Endothelial cell of umbilical vein (primary cell): ENCODE data around the gene C17orf107. TPM values are rescaled to one million over a fixed set of nuclear protein-coding genes. Genes with fewer than 3 reads are reported as not detected.

Source experiments
- BruUV-seq: library from RNA; stranded (reverse); fragments of 400-500 nt; replicated peaks from 2 replicates; lab custom pipeline; 2021; lab: Mats Ljungman, UMichigan
- CTCF ChIA-PET: fragments of 300-600, 350-600 bp; sonication (Branson Sonifier 250); formaldehyde crosslinking; loops from one replicate; lab custom pipeline; 2021; ENCODE audit warnings: antibody characterized with exemption, inconsistent platforms; lab: Charles Lee
- POLR2A ChIA-PET: fragments of 300-600, 350-600 bp; sonication (Branson Sonifier 250); formaldehyde crosslinking; loops from one replicate; lab custom pipeline; 2021; ENCODE audit warnings: antibody characterized with exemption, inconsistent platforms; lab: Charles Lee
- DNase-seq: peaks from one replicate; pipeline ENCODE4 v3.0.0-alpha.2; 2011; ENCODE audit warnings: low read depth, low spot score
- FAIRE-seq: peaks from 2 replicates; lab custom pipeline; 2011; peaks lifted over from hg19 to GRCh38; lab: Jason Lieb, UNC
- H2AFZ ChIP-seq: 2 replicates; pipeline ENCODE4 v1.6.0; 2012; ENCODE audit warnings: low read depth, low read length, control low read depth, inconsistent platforms
- H3K27ac ChIP-seq: 2 replicates; pipeline ENCODE4 v1.5.1; 2011; ENCODE audit warnings: low read depth, mild to moderate bottlenecking, control low read depth, low read length, moderate library complexity; ENCODE audit not compliant: insufficient read depth
- H3K27me3 ChIP-seq, 2 experiments: 2 replicates each; pipeline versions ENCODE4 v1.6.0 to v1.6.1; 2011; ENCODE audit warnings: low read length in 2 of 2, mixed read lengths in 1 of 2; ENCODE audit not compliant: control insufficient read depth in 2 of 2, insufficient read depth in 2 of 2
- H3K36me3 ChIP-seq, 2 experiments: 2 replicates in 1 of 2; 3 replicates in 1 of 2; pipeline ENCODE4 v1.5.1; 2011; ENCODE audit warnings: low read length in 2 of 2, mild to moderate bottlenecking in 1 of 2, moderate library complexity in 1 of 2; ENCODE audit not compliant: control insufficient read depth in 2 of 2, insufficient read depth in 2 of 2; ENCODE audit errors: extremely low read depth in 1 of 2
- H3K4me1 ChIP-seq: 3 replicates; pipeline ENCODE4 v1.5.1; 2011; ENCODE audit warnings: mild to moderate bottlenecking, low read length; ENCODE audit not compliant: control insufficient read depth, insufficient read depth; ENCODE audit errors: extremely low read depth
- H3K4me2 ChIP-seq: 2 replicates; pipeline ENCODE4 v1.6.1; 2011; ENCODE audit warnings: low read length, control low read depth, mixed read lengths; ENCODE audit not compliant: insufficient read depth
- H3K4me3 ChIP-seq, 3 experiments: fragments of 200-600 bp in 1 of 3; sonication (generic), shearing (Covaris generic) in 1 of 3; replicated peaks in 1 of 3; 2 replicates each; pipeline ENCODE4 v1.5.1; 2011 to 2016; ENCODE audit warnings: control low read depth in 3 of 3, low read length in 3 of 3, mild to moderate bottlenecking in 2 of 3, inconsistent platforms in 1 of 3, low read depth in 1 of 3, moderate library complexity in 1 of 3; ENCODE audit not compliant: insufficient read depth in 1 of 3
- H3K79me2 ChIP-seq: 2 replicates; pipeline ENCODE4 v1.6.0; 2012; ENCODE audit warnings: low read length, inconsistent platforms; ENCODE audit not compliant: control insufficient read depth, insufficient read depth
- H3K9ac ChIP-seq: replicated peaks from 2 replicates; pipeline ENCODE3; 2011; ENCODE audit warnings: low read length, control low read depth; ENCODE audit not compliant: insufficient read depth; ENCODE audit errors: extremely low read depth
- H3K9me1 ChIP-seq: replicated peaks from 3 replicates; pipeline ENCODE4 v1.6.0; 2011; ENCODE audit warnings: mild to moderate bottlenecking, low read length; ENCODE audit not compliant: control insufficient read depth, insufficient read depth; ENCODE audit errors: extremely low read depth
- H3K9me3 ChIP-seq: replicated peaks from 2 replicates; pipeline ENCODE4 v1.5.1; 2012; ENCODE audit warnings: low read length, inconsistent platforms; ENCODE audit not compliant: control insufficient read depth, insufficient read depth
- H4K20me1 ChIP-seq: replicated peaks from 2 replicates; pipeline ENCODE3; 2011; ENCODE audit warnings: mild to moderate bottlenecking, low read length; ENCODE audit not compliant: control insufficient read depth, insufficient read depth; ENCODE audit errors: extremely low read depth
- EZH2 ChIP-seq: IDR thresholded peaks from 2 replicates; pipeline ENCODE4 v1.6.1; 2012; ENCODE audit warnings: borderline replicate concordance, low read depth, mild to moderate bottlenecking, moderate library complexity, low read length, inconsistent platforms; ENCODE audit not compliant: severe bottlenecking
- MYC ChIP-seq: IDR thresholded peaks from one replicate; pipeline ENCODE4 v1.6.1; 2011; ENCODE audit warnings: mild to moderate bottlenecking, low read depth, low read length
- POLR2A ChIP-seq: IDR thresholded peaks from 2 replicates; pipeline ENCODE4 v1.6.1; 2012; ENCODE audit warnings: low read depth, mild to moderate bottlenecking, control low read depth, low read length
- POLR2AphosphoS5 ChIP-seq: IDR thresholded peaks from 2 replicates; pipeline ENCODE4 v1.6.1; 2012; ENCODE audit warnings: low read depth, mild to moderate bottlenecking, control low read depth, low read length, moderate library complexity; ENCODE audit not compliant: insufficient read depth
- dilution Hi-C: fragments of 300-500 bp; cut with MboI; formaldehyde crosslinking; loops from one replicate; pipeline ENCODE4 v1.15.0; 2019; ENCODE audit warnings: low sequenced_read_pairs; ENCODE audit not compliant: extremely low pct_ligation_motif_present
- intact Hi-C: fragments of 100-400 bp; cut with micrococcal nuclease; formaldehyde crosslinking; loops from one replicate; pipeline ENCODE4 v1.10.0; 2022
- polyA plus RNA-seq, 4 experiments: library from polyadenylated mRNA; depleted of rRNA in 3 of 4; stranded (reverse) in 3 of 4; unstranded in 1 of 4; fragments of >200 nt; gene quantifications; 2 replicates each; pipeline versions ENCODE4 v1.2.1 to v1.2.3, GENCODE V29; 2011 to 2012; ENCODE audit warnings: missing spikeins in 1 of 4
- total RNA-seq: library from RNA; stranded (reverse); gene quantifications from 2 replicates; pipeline ENCODE4 v1.2.3, GENCODE V29; 2021
- TF ChIP-seq, protein P1 (sequence below), 2 donors: IDR thresholded peaks; 1 replicate in 1 of 2; 2 replicates in 1 of 2; pipeline ENCODE4 v1.5.1; 2011; ENCODE audit warnings: low read length in 2 of 2, mild to moderate bottlenecking in 2 of 2, moderate library complexity in 2 of 2, control low read depth in 1 of 2, inconsistent platforms in 1 of 2, low read depth in 1 of 2; ENCODE audit not compliant: insufficient read depth in 1 of 2; ENCODE audit errors: extremely low read depth in 1 of 2
- TF ChIP-seq, protein P2 (sequence below): IDR thresholded peaks from 2 replicates; pipeline ENCODE4 v1.6.1; 2011; ENCODE audit not compliant: insufficient read depth, insufficient read length

The C17orf107 gene
- total and polyA plus RNA-seq, 2 donors (not counting 3 experiments of a cell fraction or from before 2014, with no cell fraction given): 0.68 to 1.0 TPM

DNA sequence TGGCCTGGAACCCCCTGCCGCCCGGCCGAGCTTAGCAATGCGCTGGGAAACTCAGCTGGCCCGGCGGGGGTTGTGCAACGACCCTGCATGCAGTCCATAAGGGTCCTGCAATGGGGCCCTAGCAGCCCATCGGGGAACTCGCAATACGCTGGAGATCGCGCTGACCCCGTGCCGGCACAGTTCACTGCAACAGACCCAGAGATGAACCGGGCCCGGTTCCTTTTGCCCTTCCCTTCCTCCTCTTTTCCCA is 40.1 kb downstream of the C17orf107 start:
- Histone ChIP-seq H3K9me1 (no peaks in the 10 kb centered on the region), H3K4me1 (peaks cover 19% of the 10 kb centered on the region), H3K27ac (peak overlapping the region; percentile 81), H3K4me3 (peak overlapping the region; percentile 45 to 84 (median 77)), H2AFZ (peak overlapping the region; percentile 40), H3K79me2 (peaks cover 54% of the 10 kb centered on the region), H3K4me2 (peak overlapping the region; percentile 89), H3K9ac (peak overlapping the region; percentile 88), H3K9me3 (no peaks in the 10 kb centered on the region), H3K36me3 (peaks cover 8 to 33% of the 10 kb centered on the region in 2 experiments), H4K20me1 (no peaks in the 10 kb centered on the region), H3K27me3 (no peaks in the 10 kb centered on the region)
- TF ChIP-seq MYC: no peak
- TF ChIP-seq, protein P1, sequence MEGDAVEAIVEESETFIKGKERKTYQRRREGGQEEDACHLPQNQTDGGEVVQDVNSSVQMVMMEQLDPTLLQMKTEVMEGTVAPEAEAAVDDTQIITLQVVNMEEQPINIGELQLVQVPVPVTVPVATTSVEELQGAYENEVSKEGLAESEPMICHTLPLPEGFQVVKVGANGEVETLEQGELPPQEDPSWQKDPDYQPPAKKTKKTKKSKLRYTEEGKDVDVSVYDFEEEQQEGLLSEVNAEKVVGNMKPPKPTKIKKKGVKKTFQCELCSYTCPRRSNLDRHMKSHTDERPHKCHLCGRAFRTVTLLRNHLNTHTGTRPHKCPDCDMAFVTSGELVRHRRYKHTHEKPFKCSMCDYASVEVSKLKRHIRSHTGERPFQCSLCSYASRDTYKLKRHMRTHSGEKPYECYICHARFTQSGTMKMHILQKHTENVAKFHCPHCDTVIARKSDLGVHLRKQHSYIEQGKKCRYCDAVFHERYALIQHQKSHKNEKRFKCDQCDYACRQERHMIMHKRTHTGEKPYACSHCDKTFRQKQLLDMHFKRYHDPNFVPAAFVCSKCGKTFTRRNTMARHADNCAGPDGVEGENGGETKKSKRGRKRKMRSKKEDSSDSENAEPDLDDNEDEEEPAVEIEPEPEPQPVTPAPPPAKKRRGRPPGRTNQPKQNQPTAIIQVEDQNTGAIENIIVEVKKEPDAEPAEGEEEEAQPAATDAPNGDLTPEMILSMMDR (IDR thresholded peaks at IDR 0.05; ENCODE audit: extremely low read depth in 1 of 2, insufficient read depth in 1 of 2, low read depth in 1 of 2, low read length in 2 of 2): no peak
- dilution Hi-C loops: no loop called here
- DNase-seq (no peak), FAIRE-seq (no peak)
- BruUV-seq: no TSS peak
- ChIA-PET CTCF (interaction anchor here (1.0 to 3.3 kb wide), 9 partner anchors 18 to 92 kb away, joined by 3 to 44 read pairs (median 6); partner anchors contain the start of genes CHRNE, INCA1 and KIF1C), POLR2A (interaction anchor here (1.0 to 2.3 kb wide), 3 partner anchors 14 to 31 kb away, joined by 4 to 15 read pairs (median 4); partner anchors contain the start of gene SPAG7)
- intact Hi-C loops: loop anchor here (1.0 kb wide), 1 partner anchor 30 kb away; no protein-coding TSS in a partner anchor

DNA sequence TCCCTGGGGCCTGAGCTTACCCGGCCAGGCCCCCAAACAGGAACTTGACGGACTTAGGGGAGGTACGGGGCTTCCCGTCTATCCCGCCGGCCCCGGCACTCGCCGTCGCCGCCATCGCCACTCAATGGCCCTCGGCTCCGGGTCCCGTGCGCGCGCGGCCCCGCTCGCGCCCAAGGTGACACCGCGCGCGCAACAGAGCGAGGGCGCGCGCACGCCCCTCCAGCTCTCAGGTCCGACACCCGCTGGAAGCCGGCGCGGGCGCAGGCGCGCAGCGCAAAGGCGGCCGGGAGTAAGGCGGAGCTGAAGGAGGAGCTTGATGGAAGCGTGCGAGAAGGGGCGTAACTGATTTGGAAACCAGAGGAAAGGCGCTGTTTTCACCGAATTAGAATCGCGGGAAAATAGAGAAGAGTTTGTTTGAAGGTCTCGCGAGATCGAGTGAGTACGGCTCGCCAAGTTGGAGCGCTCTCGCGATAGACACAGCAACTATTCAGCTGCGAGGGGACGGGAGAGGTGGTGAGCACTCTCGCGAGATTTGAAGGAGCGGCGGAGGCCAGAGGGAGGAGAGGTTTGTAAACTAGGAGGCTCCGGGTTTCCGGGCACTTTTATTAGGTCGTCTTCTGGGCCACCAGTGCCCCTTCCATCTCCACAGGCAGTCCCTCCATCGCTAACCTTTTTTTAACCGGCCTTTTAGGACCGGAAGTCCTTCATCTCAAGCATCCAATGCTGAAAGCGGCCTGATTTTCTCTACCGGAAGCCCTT is 40.6 kb downstream of the C17orf107 start, which contains the start of the genes RNF167 and SLC25A11:
Gene RNF167, plus strand, starts transcription at position 473 of the 759 bp plus-strand sequence. CDS start 642 bp downstream, outside the sequence.
Gene SLC25A11, minus strand, starts transcription at position 251 of the 759 bp plus-strand sequence. Its CDS starts 136 bp downstream, at position 115.
- no TSS peak for BruUV-seq
- H4K20me1 ChIP-seq: no peaks in the 10 kb centered on the region
- TF ChIP-seq, protein P2, sequence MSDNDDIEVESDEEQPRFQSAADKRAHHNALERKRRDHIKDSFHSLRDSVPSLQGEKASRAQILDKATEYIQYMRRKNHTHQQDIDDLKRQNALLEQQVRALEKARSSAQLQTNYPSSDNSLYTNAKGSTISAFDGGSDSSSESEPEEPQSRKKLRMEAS: peak; percentile 31
- TF ChIP-seq EZH2: no peak
- peak; percentile 85 for TF ChIP-seq POLR2A
- peak; percentile 84 for TF ChIP-seq POLR2AphosphoS5

More for the DNA sequence above, 40.6 kb downstream of the C17orf107 start, which contains the start of the genes RNF167 and SLC25A11:
- ChIA-PET CTCF (interaction anchor here (0.6 to 3.3 kb wide), 15 partner anchors 13 to 230 kb away, joined by 3 to 44 read pairs (median 4); partner anchors contain the start of genes CHRNE, INCA1, KIF1C and SPAG7), POLR2A (interaction anchor here (0.7 to 2.3 kb wide), 5 partner anchors 11 to 31 kb away, joined by 4 to 15 read pairs (median 4); partner anchors contain the start of genes ENO3 and SPAG7)
- intact Hi-C loops: loop anchor here (1.0 to 2.0 kb wide), 5 partner anchors 8 to 59 kb away; partner anchors contain the start of genes CAMTA2, PFN1 and SPAG7
- H3K4me2 ChIP-seq: peak within 1 kb of the TSS; percentile 89
- no peaks in the 10 kb centered on the region for H3K9me1 ChIP-seq
- peaks cover 59% of the 10 kb centered on the region for H3K79me2 ChIP-seq
- H2AFZ ChIP-seq: peak within 1 kb of the TSS; percentile 40
- FAIRE-seq: peak; percentile 98
- DNase-seq: peak; percentile 100
- H3K27me3 ChIP-seq: no peaks in the 10 kb centered on the region
- H3K27ac ChIP-seq: peak within 1 kb of the TSS; percentile 81
- dilution Hi-C loops: no loop called here
- H3K4me1 ChIP-seq: peaks cover 21% of the 10 kb centered on the region
- peaks cover 8 to 37% of the 10 kb centered on the region in 2 experiments for H3K36me3 ChIP-seq
- H3K9me3 ChIP-seq: no peaks in the 10 kb centered on the region
- H3K9ac ChIP-seq: peak within 1 kb of the TSS; percentile 88
- peak within 1 kb of the TSS; percentile 45 to 84 (median 77) for H3K4me3 ChIP-seq
